ENCODE results near the gene PTCD1. TPM values are rescaled to one million over a fixed set of nuclear protein-coding genes. Genes with fewer than 3 reads are reported as not detected.

Gene PTCD1
- total and polyA plus RNA-seq, 7 donors: 2.7 to 9.2 (median 5.0) TPM

DNA sequence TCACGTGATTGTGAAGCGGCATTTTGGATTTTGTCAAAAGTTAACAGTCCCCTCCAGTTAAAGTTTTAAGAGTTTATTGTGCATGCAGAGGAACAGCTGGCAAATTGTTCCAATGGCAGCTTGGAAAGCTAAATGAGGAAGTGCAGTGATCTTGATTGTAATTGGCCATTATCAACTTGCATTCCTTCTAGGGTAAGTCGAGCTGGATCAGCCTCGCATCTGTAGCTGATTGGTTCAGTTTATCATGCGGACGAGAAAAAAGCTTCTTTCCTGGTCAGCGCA lies 34.7 kb upstream of the PTCD1 start:
- no peak for TF ChIP-seq CTCF (IDR thresholded peaks at IDR 0.05)
- H3K36me3 ChIP-seq (ENCODE audit: insufficient read depth in 1 of 2, low read depth in 1 of 2): peaks cover 0 to 8% of the 10 kb centered on the region in 2 donors
- DNase-seq (no peak), ATAC-seq (peak in 1 of 4 donors; percentile 1)
- 4 to 5% (median 5%) methylated on average over 7 of the region's 7 CpGs for WGBS, 3 donors
- peak overlapping the region; percentile 87 for H3K4me3 ChIP-seq
- no peaks in the 10 kb centered on the region for H3K27me3 ChIP-seq (ENCODE audit: insufficient read depth in 3 of 3, low read length in 2 of 3)
- no peaks in the 10 kb centered on the region for H3K9me3 ChIP-seq
- peaks cover 6% of the 10 kb centered on the region for H3K4me1 ChIP-seq
- H3K27ac ChIP-seq: peak overlapping the region; percentile 82
- intact Hi-C loops (cut with DNase I): no loop called here

DNA sequence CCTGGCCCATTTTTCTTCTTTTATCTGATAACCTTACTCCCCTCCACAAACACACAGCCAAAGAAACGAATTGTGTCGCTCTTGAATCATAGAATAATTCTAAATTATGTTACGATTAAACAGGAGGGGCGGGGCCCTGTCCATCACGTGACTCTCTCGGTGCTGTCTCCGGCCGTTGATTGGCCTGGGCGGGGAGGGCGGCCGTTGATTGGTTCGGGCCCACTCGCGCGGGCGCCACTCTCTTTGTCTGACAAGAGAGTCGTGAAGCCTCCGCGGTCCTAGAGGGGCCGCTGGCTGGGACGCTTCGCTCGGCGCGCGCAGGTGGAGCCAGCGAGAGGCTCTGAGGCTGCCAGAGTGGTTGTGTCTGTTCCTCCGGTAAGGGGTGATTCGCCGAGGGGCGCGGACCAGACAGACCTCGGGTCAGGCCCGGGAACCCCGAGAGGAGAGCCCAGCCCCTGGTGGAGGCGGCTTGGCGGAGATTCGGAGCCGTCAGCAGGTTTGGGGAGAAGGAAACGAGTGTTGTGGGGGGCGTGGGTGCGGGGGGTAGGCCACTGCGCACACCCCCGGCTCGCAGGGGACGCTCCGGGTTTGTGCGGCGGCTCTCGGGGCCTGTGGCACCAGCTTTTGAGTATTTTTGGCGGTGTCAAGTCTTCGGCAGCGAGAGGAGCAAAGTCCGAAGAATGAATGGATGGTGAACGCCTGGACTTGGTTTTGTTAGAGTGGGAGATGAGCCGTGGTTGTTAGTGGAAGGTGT lies 34.1 kb upstream of the PTCD1 start, which contains the start of gene ZNF789:
TSS of gene ZNF789 (plus strand) at position 330 of the 754 bp plus-strand sequence. CDS start 3,567 bp downstream, outside the sequence.
- H3K9me3 ChIP-seq: no peaks in the 10 kb centered on the region
- ATAC-seq (peak; percentile 98 to 100 (median 100)), DNase-seq (peak; percentile 99)
- WGBS, 3 donors: 0% methylated on average over 51 to 56 of the region's 56 CpGs
- peak within 1 kb of the TSS; percentile 87 for H3K4me3 ChIP-seq
- peak within 1 kb of the TSS; percentile 82 for H3K27ac ChIP-seq
- intact Hi-C loops (cut with DNase I): no loop called here
- no peaks in the 10 kb centered on the region for H3K27me3 ChIP-seq (ENCODE audit: insufficient read depth in 3 of 3, low read length in 2 of 3)
- TF ChIP-seq CTCF (IDR thresholded peaks at IDR 0.05): no peak
- H3K36me3 ChIP-seq (ENCODE audit: insufficient read depth in 1 of 2, low read depth in 1 of 2): peaks cover 0 to 6% of the 10 kb centered on the region in 2 donors
- H3K4me1 ChIP-seq: peaks cover 6% of the 10 kb centered on the region

DNA sequence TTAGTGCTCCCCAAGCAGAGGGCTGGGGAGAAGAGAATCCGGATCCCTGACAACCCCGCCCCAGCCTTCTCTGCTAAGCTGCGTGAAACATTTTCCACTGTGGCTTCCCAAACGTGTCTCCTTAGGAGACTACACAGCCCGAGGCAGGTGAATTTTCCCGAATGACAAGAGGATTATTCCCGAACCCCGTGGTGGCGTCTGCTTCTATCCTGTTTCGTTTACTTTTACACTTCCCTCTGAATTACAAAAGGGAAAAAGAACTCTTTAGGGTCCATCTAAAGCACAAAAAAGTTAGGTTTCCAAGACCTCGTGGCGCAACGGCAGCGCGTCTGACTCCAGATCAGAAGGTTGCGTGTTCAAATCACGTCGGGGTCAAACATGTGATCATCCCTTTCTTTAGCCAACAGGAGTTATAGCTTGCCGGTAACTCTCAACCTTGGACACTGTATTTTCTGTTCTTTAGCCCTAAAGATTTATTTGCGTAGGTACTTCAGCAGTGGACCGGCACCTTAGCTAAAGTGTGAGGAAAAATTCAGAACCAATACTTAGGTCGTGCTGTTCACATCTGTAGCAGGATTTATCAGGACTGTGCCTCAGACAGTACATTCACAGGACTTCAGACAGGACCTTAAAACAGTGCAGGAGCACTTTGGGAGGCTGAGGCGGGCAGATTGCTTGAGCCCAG lies 30.9 kb upstream of the PTCD1 start:
- no peak for TF ChIP-seq CTCF (IDR thresholded peaks at IDR 0.05)
- H3K4me3 ChIP-seq: peak overlapping the region; percentile 47
- no peak overlapping the region for H3K27ac ChIP-seq
- peaks cover 14% of the 10 kb centered on the region for H3K4me1 ChIP-seq
- DNase-seq (peak in 1 of 2 donors; percentile 32), ATAC-seq (no peak)
- no peaks in the 10 kb centered on the region for H3K27me3 ChIP-seq (ENCODE audit: insufficient read depth in 3 of 3, low read length in 2 of 3)
- intact Hi-C loops (cut with DNase I): loop anchor here in 1 of 2 donors (5.0 kb wide), 1 partner anchor 33 kb away; the partner anchor contains the start of genes ZKSCAN5 and ZNF394
- H3K9me3 ChIP-seq: no peaks in the 10 kb centered on the region
- 35 to 38% (median 38%) methylated on average over 23 of the region's 23 CpGs for WGBS, 3 donors
- no peaks in the 10 kb centered on the region for H3K36me3 ChIP-seq (ENCODE audit: insufficient read depth in 1 of 2, low read depth in 1 of 2)

GRCh38 chr7:99468336-99468918 lies 29.8 kb upstream of the PTCD1 start:
- 83 to 91% (median 86%) methylated on average over 26 to 29 of the region's 29 CpGs for WGBS, 3 donors
- ATAC-seq: no peak
- peaks cover 21% of the 10 kb centered on the region for H3K4me1 ChIP-seq

More at GRCh38 chr7:99468336-99468918, 29.8 kb upstream of the PTCD1 start:
- Histone ChIP-seq H3K27me3 (ENCODE audit: insufficient read depth in 3 of 3, low read length in 2 of 3) (no peaks in the 10 kb centered on the region), H3K27ac (no peak overlapping the region), H3K9me3 (no peaks in the 10 kb centered on the region), H3K36me3 (ENCODE audit: insufficient read depth in 1 of 2, low read depth in 1 of 2) (peaks cover 0 to 7% of the 10 kb centered on the region in 2 donors), H3K4me3 (no peak overlapping the region)
- DNase-seq: peak in 1 of 2 donors; percentile 45
- TF ChIP-seq CTCF (IDR thresholded peaks at IDR 0.05): no peak
- intact Hi-C loops (cut with DNase I): loop anchor here in 1 of 2 donors (5.0 kb wide), 1 partner anchor 34 kb away; the partner anchor contains the start of genes ZKSCAN5 and ZNF394
